GM15510 (cell line): Measurements from ENCODE around the gene PHLPP2.

Experiments
- POLR2A ChIP-seq: IDR thresholded peaks from 3 replicates; pipeline ENCODE4 v1.6.1; 2011; ENCODE audit warnings: borderline replicate concordance; ENCODE audit not compliant: insufficient read length; ENCODE audit errors: extremely low read depth

The PHLPP2 gene, protein sequence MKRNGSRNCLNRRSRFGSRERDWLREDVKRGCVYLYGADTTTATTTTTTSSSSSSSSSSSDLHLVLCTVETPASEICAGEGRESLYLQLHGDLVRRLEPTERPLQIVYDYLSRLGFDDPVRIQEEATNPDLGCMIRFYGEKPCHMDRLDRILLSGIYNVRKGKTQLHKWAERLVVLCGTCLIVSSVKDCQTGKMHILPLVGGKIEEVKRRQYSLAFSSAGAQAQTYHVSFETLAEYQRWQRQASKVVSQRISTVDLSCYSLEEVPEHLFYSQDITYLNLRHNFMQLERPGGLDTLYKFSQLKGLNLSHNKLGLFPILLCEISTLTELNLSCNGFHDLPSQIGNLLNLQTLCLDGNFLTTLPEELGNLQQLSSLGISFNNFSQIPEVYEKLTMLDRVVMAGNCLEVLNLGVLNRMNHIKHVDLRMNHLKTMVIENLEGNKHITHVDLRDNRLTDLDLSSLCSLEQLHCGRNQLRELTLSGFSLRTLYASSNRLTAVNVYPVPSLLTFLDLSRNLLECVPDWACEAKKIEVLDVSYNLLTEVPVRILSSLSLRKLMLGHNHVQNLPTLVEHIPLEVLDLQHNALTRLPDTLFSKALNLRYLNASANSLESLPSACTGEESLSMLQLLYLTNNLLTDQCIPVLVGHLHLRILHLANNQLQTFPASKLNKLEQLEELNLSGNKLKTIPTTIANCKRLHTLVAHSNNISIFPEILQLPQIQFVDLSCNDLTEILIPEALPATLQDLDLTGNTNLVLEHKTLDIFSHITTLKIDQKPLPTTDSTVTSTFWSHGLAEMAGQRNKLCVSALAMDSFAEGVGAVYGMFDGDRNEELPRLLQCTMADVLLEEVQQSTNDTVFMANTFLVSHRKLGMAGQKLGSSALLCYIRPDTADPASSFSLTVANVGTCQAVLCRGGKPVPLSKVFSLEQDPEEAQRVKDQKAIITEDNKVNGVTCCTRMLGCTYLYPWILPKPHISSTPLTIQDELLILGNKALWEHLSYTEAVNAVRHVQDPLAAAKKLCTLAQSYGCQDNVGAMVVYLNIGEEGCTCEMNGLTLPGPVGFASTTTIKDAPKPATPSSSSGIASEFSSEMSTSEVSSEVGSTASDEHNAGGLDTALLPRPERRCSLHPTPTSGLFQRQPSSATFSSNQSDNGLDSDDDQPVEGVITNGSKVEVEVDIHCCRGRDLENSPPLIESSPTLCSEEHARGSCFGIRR (N-terminal part only)

DNA sequence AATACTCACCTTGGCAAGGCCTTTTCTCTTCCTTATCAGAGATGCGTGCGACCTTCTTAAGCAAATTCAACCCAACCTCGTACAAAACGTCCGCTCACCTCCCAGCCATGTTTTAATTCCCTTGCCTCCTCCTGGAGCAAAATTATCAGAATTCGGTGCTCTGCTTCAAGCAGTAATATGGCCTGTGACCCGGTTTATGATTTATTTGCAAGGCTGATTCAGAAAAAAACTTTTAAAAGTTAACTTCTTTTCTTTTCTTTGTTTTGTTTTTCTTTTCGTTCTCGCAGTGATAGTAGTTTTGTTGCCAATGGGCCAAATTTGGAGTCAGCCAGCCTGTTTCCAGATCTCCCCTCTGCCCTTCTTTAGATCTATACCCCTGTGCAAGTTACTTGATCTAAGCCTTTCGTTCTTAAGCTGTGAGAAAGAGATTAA, at the start of gene PHLPP2:
Gene PHLPP2 (minus strand): TSS at position 382 of the 432 bp plus-strand sequence. CDS start 9,906 bp downstream, outside the sequence.
- TF ChIP-seq POLR2A = no peak

DNA sequence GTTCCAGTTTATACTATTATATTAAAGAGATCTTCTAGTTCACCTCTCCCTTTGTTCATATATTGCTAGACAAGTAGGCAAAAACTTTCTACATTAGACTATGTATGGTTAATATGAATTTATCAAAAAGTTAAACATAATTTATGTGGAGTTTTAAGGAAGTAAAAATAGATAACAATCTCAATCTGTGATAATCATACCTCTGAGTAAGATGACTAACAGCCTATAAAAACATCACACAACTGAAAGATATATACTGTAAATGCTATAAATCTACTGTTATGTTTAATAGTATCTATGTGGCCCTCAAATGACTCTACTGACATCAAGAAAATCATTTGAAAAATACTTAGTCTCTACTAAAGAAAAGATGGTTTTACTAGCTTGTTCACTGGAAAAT, 47.1 kb upstream of the PHLPP2 start:
- TF ChIP-seq POLR2A = no peak

DNA sequence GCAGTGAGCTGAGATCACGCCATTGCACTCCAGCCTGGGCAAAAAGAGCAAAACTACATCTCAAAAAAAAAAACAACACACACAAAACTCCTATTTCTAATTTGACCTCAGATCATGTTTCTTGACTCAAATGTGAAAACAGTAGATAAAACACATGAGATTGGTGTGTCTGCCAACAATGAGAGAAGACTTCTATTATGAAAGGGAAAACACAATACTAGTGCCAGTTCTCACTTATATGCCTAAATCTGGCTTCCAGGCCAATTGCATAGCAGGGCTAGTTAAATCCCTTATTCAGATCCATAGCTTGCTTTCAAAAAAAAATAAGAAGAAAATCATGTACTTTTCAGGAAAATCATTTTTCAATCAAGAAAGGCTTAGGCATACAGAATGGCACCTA, 44.7 kb upstream of the PHLPP2 start:
- TF ChIP-seq POLR2A = no peak

DNA sequence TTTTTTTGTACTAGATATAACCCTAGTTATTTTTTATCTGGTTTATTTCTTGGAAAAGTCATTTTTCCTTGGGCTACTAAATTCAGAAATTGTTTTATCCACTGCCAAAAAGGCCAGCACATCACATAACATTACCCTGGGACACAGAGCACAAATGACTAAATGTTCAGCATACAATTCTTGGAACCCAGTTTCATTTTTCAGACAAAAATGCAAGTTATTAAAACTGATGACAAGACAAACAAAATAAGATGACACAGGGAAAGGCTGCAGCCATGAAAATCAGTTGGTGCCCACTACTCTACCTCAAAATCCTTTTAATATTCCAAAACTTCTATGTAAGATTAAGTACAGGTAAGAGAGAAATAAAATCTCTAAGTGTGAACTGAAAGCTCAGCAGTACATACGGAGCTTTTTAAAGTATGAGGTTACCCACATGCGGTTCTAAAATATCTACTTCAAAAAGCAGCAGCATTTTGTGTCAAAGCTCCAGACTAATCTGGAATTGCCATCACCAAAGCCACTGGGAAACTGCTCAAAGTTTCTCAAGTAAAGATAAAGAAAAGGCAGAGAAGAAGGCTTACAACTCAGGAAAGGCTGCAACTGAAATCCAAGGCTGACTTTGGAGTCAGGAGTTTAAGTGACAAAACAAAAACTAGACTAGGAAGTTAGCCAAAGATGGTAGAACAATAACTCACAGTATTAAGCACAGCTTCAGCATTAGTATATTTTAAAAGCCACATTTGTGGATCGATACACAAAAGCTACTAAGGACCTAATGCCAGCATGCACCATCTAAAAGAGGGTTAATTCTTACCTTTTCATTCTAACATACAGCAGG, 42.8 kb upstream of the PHLPP2 start:
- no peak for TF ChIP-seq POLR2A

DNA sequence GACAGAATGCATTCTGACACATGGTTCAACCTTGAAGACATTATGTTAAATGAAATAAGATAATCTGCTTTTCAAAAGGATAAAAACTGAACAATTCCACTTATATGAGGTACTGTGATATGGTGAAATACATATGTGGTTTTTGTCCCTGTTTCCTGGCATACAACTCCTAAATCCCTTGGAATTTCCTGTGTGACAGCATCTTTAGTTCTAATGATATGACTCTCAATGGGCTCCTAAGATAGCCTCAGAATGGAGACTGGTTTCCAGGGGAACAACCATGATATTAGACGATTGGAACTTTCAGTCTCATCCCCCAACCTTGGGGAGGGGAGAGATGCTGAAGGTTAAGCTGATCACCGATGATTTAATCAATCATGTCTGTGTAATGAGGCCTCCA, 37.7 kb upstream of the PHLPP2 start:
- TF ChIP-seq POLR2A = no peak

DNA sequence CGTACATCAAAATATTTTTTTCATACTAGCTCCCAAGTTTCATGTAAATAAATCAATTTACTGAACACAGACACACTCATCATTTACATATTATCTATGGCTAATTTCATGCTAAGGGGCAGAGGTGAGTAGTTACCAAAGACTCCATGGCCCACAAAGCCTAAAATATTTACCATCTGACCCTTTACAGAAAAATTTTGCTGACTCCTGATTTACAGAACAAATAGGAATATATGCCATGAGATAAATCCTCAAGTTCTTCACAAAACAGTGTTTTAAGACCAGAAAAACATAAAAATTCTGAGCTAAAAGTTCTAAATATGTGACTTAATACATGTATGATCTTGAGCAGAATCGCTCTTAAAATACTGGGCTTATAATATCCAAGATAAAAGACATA, 36.6 kb upstream of the PHLPP2 start:
- TF ChIP-seq POLR2A = no peak

DNA sequence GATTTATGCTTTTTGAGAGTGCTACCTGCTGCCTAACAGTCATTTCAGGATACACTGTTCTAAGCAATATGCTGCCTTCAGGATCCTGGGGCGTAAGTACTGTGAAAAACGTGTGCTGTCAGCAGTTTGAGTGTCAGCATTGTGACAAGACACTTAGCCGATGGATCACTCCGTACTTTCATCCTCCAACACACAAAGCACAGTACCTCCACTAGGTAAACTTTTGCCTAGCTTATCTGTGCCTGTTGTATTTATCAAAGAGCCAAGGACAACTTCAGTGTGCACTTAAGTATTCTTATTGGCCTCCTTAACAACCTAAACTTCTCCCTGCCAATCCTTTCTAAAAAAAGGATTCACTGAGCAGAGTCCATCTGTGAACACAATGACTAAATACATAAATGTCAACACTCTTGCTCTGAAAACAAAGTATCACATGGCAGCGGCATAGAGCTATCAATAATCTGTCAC, 33.8 kb upstream of the PHLPP2 start:
- no peak for TF ChIP-seq POLR2A

DNA sequence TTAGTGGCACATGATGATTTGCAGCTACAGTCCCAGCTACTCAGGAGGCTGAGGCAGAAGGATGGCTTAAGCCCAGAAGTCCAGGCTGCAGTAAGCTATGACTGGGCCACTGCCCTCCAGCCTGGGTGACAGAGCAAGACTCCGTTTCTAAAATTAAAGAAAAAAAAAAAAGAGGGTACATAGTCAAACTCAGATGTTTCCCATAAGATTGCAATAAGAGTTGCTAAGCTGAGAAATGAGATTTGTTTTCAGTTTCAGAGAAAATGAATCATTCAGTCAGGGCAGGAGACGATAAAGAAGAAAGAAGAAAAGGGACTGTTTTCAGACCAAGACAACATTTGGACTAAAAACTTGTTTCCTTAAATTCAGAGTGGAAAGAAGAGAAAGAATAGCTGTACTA, 30.2 kb upstream of the PHLPP2 start:
- TF ChIP-seq POLR2A = no peak

DNA sequence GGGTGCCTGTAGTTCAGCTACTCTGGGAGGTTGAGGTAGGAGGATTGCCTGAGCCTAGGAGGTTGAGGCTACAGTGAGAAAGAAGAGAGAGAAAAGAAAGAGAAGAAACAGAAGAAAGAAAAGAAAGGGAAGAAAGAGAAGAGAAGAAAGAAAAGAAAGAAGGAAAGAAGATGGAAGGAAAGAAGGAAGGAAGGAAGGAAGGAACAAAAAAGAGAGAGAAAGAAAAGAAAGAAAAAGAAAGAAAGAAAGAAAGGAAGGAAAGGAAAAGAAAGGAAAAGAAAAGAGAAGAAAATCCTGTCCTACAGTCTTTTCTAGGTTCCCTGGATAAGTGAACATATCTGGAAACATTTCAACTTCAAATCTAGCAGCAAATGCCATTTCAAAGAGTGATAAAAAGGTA, 29.6 kb upstream of the PHLPP2 start:
- TF ChIP-seq POLR2A = no peak

DNA sequence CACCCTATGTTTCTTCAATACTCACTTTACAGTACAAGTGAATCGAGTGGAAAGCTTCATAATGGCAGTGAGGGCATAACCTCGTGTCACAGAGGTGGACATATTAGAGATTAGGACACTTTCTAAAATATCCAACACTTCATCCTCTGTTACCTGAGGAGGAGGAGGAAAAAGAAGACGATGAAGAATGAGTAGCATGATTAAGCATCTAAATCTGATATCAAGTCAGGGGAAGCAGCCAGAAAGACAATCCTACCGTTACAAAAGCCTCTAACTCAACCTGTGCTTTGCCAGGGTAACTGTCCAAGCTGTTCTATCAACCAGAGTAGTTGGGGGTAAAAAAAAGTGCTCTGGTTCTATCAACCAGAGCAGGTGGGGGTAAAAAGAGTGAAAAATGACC, 23.7 kb upstream of the PHLPP2 start:
- no peak for TF ChIP-seq POLR2A

DNA sequence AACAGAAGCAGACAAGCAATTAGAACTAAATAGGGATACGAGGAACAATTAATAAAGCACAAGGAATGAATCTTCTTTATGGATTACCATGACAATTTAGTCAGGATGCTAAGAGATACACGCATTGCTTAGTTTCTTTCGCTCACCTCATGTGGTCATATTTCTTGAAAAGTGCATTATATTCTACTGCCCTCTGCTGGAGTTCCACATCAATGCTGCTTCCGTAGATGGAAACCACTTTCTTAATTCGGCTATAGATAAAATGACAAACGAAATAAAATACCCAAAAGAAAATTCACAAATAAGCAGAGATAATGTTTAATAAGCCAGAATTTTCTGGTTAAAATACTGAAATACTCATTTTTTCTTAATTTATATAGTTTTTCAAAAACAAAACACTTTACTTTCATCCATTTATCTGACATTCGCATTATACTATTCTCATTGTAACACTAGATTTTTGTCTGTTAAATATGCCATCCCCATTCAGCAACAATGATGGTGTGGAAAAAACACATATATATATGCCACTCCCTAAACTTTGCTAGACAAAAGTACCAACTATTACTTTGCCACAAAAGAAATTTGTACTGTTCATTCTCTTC, 22.0 kb upstream of the PHLPP2 start:
- no peak for TF ChIP-seq POLR2A

DNA sequence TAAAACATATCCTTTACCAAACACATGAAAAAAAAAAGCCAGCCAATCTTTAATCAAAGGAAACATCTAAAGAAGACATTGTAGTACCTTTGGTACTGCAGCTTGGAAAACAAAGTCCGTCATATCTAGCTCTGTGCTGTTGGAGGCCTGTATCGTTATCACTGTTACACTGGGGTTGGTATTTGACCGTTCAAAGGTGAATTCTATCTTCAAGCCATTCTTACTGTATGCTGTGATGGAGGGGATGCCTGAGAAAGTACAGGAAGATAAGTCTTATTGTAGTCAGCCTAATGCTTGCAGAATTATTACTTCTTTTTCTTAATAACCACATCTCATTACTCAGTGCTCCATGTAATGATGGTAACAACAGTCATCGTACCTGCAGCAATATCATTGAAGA, 14.4 kb upstream of the PHLPP2 start:
- TF ChIP-seq POLR2A = no peak

DNA sequence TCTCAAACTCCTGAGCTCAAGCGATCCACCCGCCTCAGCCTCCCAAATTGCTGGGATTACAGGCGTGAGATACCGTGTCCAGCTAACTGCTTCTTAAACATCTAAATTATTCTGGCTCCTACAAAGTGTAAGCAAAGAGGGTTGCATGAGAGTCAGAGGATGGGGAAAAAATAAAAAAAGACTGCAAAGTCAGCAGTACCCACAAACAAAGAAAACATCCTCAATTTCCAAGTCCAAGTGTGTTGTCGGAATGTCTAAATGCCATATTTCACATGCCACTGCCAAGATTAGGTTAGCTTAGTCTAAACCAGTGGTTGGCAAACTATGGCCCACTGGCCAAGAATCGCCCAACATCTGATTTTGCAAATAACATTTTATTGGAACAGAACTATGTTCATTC, 13.0 kb upstream of the PHLPP2 start:
- TF ChIP-seq POLR2A = no peak

DNA sequence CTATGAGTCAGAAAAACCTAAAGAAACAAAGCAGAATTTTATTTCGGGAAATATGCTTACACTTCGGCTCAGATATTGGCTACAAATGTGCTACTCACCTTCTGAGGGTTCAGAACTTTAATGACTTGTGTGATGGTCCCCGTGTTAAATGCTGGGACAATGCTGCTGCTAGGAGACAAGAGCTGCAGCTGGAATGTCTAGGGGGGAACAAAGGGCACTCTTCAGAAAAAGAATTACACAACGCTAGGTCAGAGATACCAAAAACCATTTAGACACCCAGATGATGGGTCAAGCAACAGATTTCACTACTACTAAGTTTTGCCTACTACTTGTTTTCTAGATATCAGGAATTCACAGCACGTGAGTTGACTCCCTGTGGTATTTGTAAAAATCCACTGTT, 10.0 kb upstream of the PHLPP2 start:
- TF ChIP-seq POLR2A = no peak
